ENCODE measurements around the gene GALR3. TPM values are rescaled to one million over a fixed set of nuclear protein-coding genes. Genes with fewer than 3 reads are reported as not detected.

GALR3 gene
- total and polyA plus RNA-seq, 10 donors = not detected

DNA sequence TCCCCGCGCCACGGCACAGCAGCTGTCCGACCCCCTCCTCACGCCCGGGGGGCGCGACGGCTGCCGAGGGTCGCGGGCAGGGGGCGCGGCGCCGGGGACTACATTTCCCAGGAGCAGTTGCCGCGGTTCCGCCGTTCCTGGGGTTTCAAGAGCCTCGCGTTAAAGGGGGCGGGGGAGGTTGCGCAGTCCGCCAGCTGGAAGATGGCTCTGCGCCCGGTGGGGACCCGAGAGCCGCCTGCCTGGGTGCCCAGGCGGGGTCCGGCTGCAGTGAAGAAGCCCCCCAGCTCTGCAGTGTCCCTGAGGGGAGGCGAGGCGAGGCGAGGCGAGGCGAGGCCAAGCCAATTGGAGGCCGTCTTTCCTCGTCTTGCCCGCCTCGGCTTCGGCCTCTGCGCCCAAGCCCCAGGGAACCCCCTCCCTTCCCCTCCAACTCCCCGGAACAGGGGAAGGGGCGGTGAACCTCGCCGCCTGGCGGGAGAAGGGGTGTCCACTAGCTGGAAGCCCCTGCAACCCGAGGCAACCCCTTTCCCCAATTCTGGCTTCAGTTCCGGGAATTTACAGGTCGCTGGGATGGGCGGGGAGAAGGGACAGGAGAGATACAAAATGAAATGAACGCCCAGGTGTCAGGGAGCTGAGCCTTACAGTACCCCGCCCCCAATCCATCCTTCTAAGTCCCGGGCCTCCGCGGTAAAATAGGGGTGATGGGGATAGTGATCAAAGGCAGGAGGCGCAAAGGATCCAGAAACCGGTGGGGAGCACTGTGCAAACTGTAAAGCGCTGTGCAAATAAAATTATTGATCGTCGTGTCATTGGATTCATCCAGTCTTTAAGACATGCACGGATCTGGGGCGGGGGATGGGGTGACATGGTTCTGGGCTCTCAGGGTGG, 20.6 kb upstream of the GALR3 start:
- Histone ChIP-seq H3K4me1 (peaks cover 14 to 58% (median 52%) of the 10 kb centered on the region in 6 donors), H3K36me3 (no peaks in the 10 kb centered on the region), H3K4me3 (peak overlapping the region; percentile 37 to 74 (median 46)), H3K27ac (peak overlapping the region in 2 of 8 donors; percentile 39 to 49), H3K27me3 (replicated peaks in 1 of 7) (peaks cover 0 to 67% (median 36%) of the 10 kb centered on the region in 7 donors), H3K9me3 (no peaks in the 10 kb centered on the region)
- 1 to 6% (median 2%) methylated on average over 20 to 63 of the region's 63 CpGs for WGBS, 5 donors
- TF ChIP-seq POLR2A (IDR thresholded peaks at IDR 0.05) (no peak), POLR2AphosphoS5 (IDR thresholded peaks at IDR 0.05) (peak; percentile 69 to 78 (median 78))
- TF ChIP-seq, protein P1, sequence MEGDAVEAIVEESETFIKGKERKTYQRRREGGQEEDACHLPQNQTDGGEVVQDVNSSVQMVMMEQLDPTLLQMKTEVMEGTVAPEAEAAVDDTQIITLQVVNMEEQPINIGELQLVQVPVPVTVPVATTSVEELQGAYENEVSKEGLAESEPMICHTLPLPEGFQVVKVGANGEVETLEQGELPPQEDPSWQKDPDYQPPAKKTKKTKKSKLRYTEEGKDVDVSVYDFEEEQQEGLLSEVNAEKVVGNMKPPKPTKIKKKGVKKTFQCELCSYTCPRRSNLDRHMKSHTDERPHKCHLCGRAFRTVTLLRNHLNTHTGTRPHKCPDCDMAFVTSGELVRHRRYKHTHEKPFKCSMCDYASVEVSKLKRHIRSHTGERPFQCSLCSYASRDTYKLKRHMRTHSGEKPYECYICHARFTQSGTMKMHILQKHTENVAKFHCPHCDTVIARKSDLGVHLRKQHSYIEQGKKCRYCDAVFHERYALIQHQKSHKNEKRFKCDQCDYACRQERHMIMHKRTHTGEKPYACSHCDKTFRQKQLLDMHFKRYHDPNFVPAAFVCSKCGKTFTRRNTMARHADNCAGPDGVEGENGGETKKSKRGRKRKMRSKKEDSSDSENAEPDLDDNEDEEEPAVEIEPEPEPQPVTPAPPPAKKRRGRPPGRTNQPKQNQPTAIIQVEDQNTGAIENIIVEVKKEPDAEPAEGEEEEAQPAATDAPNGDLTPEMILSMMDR (IDR thresholded peaks at IDR 0.05 in 8 of 11, conservative IDR thresholded peaks at IDR 0.05 in 3 of 11) = no peak
- no peak for DNase-seq
- intact Hi-C loops (cut with DNase I; ENCODE audit: low total_unique reads) = no loop called here

DNA sequence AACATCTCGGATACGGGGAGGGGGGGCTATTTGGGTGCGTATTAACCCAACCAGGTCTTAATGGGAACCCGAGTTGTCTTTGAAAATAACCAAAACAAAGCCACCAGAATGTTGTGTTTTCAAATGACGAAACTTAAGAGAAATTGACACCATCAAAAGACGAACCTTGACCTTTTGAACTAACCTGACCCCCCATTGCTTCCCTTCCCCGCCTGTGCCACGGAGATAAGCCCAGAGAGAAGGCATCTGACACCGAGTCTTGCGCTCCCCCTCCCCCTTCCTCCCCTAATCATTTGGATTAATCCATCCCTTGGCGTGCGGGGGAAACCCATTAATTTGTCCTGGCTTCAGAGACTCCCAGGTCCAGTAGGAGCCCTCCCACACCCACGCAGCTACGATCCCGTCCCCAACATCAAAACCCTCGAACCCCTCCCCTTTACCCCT, 20.0 kb upstream of the GALR3 start:
- Histone ChIP-seq H3K9me3 (no peaks in the 10 kb centered on the region), H3K4me1 (peaks cover 19 to 64% (median 58%) of the 10 kb centered on the region in 6 donors), H3K27ac (no peak overlapping the region), H3K4me3 (peak overlapping the region in 3 of 8 donors; percentile 37 to 74 (median 48)), H3K27me3 (replicated peaks in 1 of 7) (peaks cover 0 to 74% (median 40%) of the 10 kb centered on the region in 7 donors), H3K36me3 (no peaks in the 10 kb centered on the region)
- intact Hi-C loops (cut with DNase I; ENCODE audit: low total_unique reads) = no loop called here
- no peak for TF ChIP-seq POLR2A (IDR thresholded peaks at IDR 0.05)
- no peak for DNase-seq
- 17 to 30% (median 23%) methylated on average over 16 of the region's 16 CpGs for WGBS, 5 donors

DNA sequence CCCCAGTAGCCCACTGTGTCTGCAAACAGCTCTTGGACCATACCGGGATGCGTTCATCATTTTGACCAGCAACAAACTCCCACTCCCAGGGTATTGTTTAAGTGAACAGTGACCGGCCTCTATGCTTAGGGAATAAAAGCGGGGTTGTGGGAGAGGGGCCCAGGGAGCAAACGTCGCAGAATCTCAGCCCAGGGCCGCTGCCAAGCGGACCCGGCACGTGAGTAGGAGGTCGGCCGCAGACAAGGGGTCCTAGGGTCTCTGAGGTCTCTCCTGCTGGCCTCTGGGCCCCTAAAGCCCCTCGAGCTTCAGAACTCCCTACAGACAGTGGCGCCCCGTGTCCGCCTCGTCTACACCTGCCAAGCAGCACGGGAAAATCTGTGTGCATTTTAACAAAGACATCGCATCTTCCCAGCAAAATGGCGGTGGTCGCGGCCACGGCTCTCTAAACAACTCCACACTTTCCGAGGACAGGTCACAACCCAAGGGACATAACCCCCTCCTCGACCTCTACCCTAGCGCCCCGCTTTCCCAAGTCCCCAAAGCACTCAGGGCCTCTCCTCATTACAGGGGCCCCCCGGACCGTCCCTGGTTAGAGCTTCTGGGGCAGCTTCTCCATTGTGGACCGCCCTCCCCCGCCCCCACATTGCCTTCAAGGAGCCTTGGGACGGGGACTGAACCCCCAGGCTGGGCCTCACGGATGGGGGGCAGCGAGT, 19.4 kb upstream of the GALR3 start:
- H3K4me1 ChIP-seq = peaks cover 22 to 70% (median 64%) of the 10 kb centered on the region in 6 donors
- H3K4me3 ChIP-seq = peak overlapping the region in 1 of 8 donors; percentile 76
- whole genome bisulfite sequencing, 5 donors = 61 to 77% (median 67%) methylated on average over 19 to 34 of the region's 34 CpGs
- TF ChIP-seq POLR2AphosphoS5 (IDR thresholded peaks at IDR 0.05) (no peak), POLR2A (IDR thresholded peaks at IDR 0.05) (no peak)
- peak overlapping the region in 1 of 8 donors; percentile 83 for H3K27ac ChIP-seq
- no peaks in the 10 kb centered on the region for H3K9me3 ChIP-seq
- no peaks in the 10 kb centered on the region for H3K36me3 ChIP-seq
- intact Hi-C loops (cut with DNase I; ENCODE audit: low total_unique reads) = no loop called here
- peaks cover 0 to 79% (median 45%) of the 10 kb centered on the region in 7 donors for H3K27me3 ChIP-seq (replicated peaks in 1 of 7)
- no peak for DNase-seq

DNA sequence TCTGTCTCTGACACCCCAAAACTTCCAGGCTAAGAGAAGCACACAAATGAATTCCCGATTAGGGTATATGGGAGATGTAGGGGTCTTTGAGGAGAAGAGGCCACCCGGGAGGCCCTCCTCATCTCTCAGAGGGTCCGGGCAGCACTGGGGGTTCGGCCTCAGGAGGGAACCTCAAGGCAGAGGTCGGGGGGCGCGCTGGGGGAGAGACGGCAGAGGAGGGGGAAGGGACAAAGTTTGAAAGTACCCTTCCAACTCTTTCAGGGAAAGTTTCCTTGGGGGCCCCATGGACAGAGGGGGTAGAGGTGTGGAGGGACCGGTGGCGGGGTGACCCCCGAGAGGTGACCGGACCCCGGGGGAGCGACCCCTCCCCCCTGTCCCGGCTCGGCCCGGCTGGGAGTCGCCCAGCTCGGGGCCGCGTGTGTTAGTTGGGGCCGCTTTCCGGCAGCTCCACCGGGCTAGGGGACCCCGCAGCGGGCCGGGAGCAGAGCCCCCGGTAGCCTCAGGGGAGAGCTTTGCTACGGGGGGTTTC, 18.8 kb upstream of the GALR3 start:
- no peak for DNase-seq

More for the DNA sequence above, 18.8 kb upstream of the GALR3 start:
- TF ChIP-seq POLR2A (IDR thresholded peaks at IDR 0.05) (no peak), POLR2AphosphoS5 (IDR thresholded peaks at IDR 0.05) (no peak)
- TF ChIP-seq, protein P1 (IDR thresholded peaks at IDR 0.05 in 8 of 11, conservative IDR thresholded peaks at IDR 0.05 in 3 of 11) = no peak
- peak overlapping the region in 7 of 8 donors; percentile 29 to 83 (median 80) for H3K27ac ChIP-seq
- peaks cover 0 to 85% (median 49%) of the 10 kb centered on the region in 7 donors for H3K27me3 ChIP-seq (replicated peaks in 1 of 7)
- no peaks in the 10 kb centered on the region for H3K36me3 ChIP-seq
- H3K4me1 ChIP-seq = peaks cover 22 to 73% (median 66%) of the 10 kb centered on the region in 6 donors
- intact Hi-C loops (cut with DNase I; ENCODE audit: low total_unique reads) = no loop called here
- 3 to 23% (median 4%) methylated on average over 13 to 29 of the region's 29 CpGs for WGBS, 5 donors
- no peaks in the 10 kb centered on the region for H3K9me3 ChIP-seq
- H3K4me3 ChIP-seq = peak overlapping the region in 7 of 8 donors; percentile 42 to 76 (median 50)

All from spleen (tissue), 11 donors.